ENCODE measurements around the gene DCC.

DNA sequence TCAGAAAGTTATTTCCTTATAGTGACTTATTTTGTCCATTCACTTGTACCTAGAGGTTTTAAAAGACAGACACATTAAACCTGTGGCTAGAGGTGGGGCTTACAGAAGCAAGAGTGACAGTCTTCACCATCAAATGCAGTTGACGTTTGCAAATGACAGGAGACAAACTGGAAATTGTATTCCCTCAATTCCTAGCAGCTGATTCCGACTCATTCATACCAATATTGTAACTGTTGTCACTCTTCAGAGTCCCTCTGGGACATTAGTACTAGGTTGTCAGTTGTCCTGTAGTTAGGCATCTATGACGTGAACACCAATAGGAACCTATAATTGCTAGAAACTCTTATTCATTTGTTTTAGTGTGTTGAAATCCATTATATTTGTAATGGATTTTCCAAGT, 794.7 kb downstream of the DCC start:
- TF ChIP-seq RXRA (IDR thresholded peaks at IDR 0.05; ENCODE audit: borderline replicate concordance, low read depth), result no peak
- no peak for TF ChIP-seq MEF2A (IDR thresholded peaks at IDR 0.05; ENCODE audit: borderline replicate concordance, low read depth)
- TF ChIP-seq, protein P1, sequence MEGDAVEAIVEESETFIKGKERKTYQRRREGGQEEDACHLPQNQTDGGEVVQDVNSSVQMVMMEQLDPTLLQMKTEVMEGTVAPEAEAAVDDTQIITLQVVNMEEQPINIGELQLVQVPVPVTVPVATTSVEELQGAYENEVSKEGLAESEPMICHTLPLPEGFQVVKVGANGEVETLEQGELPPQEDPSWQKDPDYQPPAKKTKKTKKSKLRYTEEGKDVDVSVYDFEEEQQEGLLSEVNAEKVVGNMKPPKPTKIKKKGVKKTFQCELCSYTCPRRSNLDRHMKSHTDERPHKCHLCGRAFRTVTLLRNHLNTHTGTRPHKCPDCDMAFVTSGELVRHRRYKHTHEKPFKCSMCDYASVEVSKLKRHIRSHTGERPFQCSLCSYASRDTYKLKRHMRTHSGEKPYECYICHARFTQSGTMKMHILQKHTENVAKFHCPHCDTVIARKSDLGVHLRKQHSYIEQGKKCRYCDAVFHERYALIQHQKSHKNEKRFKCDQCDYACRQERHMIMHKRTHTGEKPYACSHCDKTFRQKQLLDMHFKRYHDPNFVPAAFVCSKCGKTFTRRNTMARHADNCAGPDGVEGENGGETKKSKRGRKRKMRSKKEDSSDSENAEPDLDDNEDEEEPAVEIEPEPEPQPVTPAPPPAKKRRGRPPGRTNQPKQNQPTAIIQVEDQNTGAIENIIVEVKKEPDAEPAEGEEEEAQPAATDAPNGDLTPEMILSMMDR (IDR thresholded peaks at IDR 0.05), result no peak
- TF ChIP-seq, protein P2, sequence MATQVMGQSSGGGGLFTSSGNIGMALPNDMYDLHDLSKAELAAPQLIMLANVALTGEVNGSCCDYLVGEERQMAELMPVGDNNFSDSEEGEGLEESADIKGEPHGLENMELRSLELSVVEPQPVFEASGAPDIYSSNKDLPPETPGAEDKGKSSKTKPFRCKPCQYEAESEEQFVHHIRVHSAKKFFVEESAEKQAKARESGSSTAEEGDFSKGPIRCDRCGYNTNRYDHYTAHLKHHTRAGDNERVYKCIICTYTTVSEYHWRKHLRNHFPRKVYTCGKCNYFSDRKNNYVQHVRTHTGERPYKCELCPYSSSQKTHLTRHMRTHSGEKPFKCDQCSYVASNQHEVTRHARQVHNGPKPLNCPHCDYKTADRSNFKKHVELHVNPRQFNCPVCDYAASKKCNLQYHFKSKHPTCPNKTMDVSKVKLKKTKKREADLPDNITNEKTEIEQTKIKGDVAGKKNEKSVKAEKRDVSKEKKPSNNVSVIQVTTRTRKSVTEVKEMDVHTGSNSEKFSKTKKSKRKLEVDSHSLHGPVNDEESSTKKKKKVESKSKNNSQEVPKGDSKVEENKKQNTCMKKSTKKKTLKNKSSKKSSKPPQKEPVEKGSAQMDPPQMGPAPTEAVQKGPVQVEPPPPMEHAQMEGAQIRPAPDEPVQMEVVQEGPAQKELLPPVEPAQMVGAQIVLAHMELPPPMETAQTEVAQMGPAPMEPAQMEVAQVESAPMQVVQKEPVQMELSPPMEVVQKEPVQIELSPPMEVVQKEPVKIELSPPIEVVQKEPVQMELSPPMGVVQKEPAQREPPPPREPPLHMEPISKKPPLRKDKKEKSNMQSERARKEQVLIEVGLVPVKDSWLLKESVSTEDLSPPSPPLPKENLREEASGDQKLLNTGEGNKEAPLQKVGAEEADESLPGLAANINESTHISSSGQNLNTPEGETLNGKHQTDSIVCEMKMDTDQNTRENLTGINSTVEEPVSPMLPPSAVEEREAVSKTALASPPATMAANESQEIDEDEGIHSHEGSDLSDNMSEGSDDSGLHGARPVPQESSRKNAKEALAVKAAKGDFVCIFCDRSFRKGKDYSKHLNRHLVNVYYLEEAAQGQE (IDR thresholded peaks at IDR 0.05; ENCODE audit: low read depth, low read length), result no peak
- TF ChIP-seq EZH2phosphoT487 (IDR thresholded peaks at IDR 0.05; ENCODE audit: borderline replicate concordance, low read depth), result no peak
